ENCODE measurements around the gene TGFB2.

DNA sequence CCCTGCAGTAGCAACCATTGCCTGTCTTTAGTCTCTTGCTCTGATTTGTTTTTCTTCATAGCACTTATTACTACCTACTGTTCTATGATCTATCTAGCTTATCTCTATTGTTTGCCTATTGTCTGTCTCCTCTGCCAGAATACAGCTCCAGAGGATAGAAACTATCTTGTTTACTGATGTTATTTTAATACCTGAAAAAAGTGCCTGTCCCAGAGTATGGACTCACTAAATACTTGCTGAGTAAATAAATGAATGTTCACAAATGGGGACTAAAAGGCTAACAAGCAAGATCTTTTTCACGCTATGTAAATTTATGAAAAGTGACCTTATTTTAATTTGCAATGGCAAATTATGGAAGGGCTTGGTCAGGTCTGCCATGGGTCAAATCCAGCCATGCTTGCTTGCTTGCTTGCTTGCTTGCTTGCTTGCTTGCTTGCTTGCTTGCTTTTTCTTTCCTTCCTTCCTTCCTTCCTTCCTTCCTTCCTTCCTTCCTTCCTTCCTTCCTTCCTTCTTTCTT, 145.3 kb downstream of the TGFB2 start:
- TF ChIP-seq, protein P1, sequence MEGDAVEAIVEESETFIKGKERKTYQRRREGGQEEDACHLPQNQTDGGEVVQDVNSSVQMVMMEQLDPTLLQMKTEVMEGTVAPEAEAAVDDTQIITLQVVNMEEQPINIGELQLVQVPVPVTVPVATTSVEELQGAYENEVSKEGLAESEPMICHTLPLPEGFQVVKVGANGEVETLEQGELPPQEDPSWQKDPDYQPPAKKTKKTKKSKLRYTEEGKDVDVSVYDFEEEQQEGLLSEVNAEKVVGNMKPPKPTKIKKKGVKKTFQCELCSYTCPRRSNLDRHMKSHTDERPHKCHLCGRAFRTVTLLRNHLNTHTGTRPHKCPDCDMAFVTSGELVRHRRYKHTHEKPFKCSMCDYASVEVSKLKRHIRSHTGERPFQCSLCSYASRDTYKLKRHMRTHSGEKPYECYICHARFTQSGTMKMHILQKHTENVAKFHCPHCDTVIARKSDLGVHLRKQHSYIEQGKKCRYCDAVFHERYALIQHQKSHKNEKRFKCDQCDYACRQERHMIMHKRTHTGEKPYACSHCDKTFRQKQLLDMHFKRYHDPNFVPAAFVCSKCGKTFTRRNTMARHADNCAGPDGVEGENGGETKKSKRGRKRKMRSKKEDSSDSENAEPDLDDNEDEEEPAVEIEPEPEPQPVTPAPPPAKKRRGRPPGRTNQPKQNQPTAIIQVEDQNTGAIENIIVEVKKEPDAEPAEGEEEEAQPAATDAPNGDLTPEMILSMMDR (conservative IDR thresholded peaks at IDR 0.05; ENCODE audit: low read depth in 2 of 2) = no peak
- TF ChIP-seq NANOG (IDR thresholded peaks at IDR 0.05; ENCODE audit: borderline replicate concordance) = no peak
- TF ChIP-seq, protein P2, sequence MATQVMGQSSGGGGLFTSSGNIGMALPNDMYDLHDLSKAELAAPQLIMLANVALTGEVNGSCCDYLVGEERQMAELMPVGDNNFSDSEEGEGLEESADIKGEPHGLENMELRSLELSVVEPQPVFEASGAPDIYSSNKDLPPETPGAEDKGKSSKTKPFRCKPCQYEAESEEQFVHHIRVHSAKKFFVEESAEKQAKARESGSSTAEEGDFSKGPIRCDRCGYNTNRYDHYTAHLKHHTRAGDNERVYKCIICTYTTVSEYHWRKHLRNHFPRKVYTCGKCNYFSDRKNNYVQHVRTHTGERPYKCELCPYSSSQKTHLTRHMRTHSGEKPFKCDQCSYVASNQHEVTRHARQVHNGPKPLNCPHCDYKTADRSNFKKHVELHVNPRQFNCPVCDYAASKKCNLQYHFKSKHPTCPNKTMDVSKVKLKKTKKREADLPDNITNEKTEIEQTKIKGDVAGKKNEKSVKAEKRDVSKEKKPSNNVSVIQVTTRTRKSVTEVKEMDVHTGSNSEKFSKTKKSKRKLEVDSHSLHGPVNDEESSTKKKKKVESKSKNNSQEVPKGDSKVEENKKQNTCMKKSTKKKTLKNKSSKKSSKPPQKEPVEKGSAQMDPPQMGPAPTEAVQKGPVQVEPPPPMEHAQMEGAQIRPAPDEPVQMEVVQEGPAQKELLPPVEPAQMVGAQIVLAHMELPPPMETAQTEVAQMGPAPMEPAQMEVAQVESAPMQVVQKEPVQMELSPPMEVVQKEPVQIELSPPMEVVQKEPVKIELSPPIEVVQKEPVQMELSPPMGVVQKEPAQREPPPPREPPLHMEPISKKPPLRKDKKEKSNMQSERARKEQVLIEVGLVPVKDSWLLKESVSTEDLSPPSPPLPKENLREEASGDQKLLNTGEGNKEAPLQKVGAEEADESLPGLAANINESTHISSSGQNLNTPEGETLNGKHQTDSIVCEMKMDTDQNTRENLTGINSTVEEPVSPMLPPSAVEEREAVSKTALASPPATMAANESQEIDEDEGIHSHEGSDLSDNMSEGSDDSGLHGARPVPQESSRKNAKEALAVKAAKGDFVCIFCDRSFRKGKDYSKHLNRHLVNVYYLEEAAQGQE (IDR thresholded peaks at IDR 0.05; ENCODE audit: unreplicated experiment) = no peak
- TF ChIP-seq EZH2 (IDR thresholded peaks at IDR 0.05; ENCODE audit: low read depth, unreplicated experiment) = no peak
- no peak for TF ChIP-seq POLR2AphosphoS5 (IDR thresholded peaks at IDR 0.05; ENCODE audit: low read depth)
- TF ChIP-seq, protein P3, sequence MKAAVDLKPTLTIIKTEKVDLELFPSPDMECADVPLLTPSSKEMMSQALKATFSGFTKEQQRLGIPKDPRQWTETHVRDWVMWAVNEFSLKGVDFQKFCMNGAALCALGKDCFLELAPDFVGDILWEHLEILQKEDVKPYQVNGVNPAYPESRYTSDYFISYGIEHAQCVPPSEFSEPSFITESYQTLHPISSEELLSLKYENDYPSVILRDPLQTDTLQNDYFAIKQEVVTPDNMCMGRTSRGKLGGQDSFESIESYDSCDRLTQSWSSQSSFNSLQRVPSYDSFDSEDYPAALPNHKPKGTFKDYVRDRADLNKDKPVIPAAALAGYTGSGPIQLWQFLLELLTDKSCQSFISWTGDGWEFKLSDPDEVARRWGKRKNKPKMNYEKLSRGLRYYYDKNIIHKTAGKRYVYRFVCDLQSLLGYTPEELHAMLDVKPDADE (IDR thresholded peaks at IDR 0.05) = no peak
- TF ChIP-seq EZH2phosphoT487 (IDR thresholded peaks at IDR 0.05; ENCODE audit: unreplicated experiment) = no peak
- no peak for TF ChIP-seq ZNF331 (CRISPR knock-in tag; IDR thresholded peaks at IDR 0.05; ENCODE audit: low read depth)
- TF ChIP-seq ZNF114 (CRISPR knock-in tag; IDR thresholded peaks at IDR 0.05) = no peak
- TF ChIP-seq CREB1 (CRISPR knock-in tag; IDR thresholded peaks at IDR 0.05; ENCODE audit: low read depth) = no peak
- TF ChIP-seq STAT1 (IDR thresholded peaks at IDR 0.05; ENCODE audit: unreplicated experiment) = no peak
- TF ChIP-seq JUNB (IDR thresholded peaks at IDR 0.05; ENCODE audit: unreplicated experiment) = no peak

All from GM23338 (cell line).